CD4-positive, CD25-positive, alpha-beta regulatory T cell (primary cell): ENCODE data around the gene TESPA1. TPM values are rescaled to one million over a fixed set of nuclear protein-coding genes. Genes with fewer than 3 reads are reported as not detected.

Experiments
- ATAC-seq, 2 donors: fragments of 150-1000 bp; cut with Tn5 transposase; one replicate each; pipeline ENCODE4 v1.10.0; 2021; ENCODE audit warnings: low read depth in 2 of 2, moderate number of reproducible peaks in 2 of 2, moderate library complexity in 1 of 2
- DNase-seq, 3 donors: peaks; one replicate each; pipeline versions ENCODE4 v3.0.0 to v3.0.0-alpha.2; 2012 to 2022; ENCODE audit warnings: mixed read lengths in 1 of 3
- H3K27ac ChIP-seq: one replicate; pipeline ENCODE4 v1.7.0; 2013; ENCODE audit warnings: mild to moderate bottlenecking, low read length; ENCODE audit not compliant: insufficient read depth, poor library complexity, severe bottlenecking
- H3K27me3 ChIP-seq: one replicate; pipeline ENCODE4 v1.7.0; 2013; ENCODE audit warnings: low read length; ENCODE audit not compliant: control insufficient read depth, insufficient read depth
- H3K36me3 ChIP-seq: one replicate; pipeline ENCODE4 v1.7.0; 2013; ENCODE audit warnings: mild to moderate bottlenecking, low read length, moderate library complexity; ENCODE audit not compliant: control insufficient read depth, insufficient read depth
- H3K4me1 ChIP-seq: 2 replicates; pipeline ENCODE4 v1.7.0; 2013; ENCODE audit warnings: mild to moderate bottlenecking, low read length; ENCODE audit not compliant: insufficient read depth, control insufficient read depth, poor library complexity, severe bottlenecking
- H3K4me3 ChIP-seq: one replicate; pipeline ENCODE4 v1.7.0; 2013; ENCODE audit warnings: low read depth, mild to moderate bottlenecking, low read length, moderate library complexity
- H3K9me3 ChIP-seq, 2 experiments: 1 replicate in 1 of 2; 2 replicates in 1 of 2; pipeline ENCODE4 v1.7.0; 2013; ENCODE audit warnings: low read length in 2 of 2, mild to moderate bottlenecking in 1 of 2, moderate library complexity in 1 of 2; ENCODE audit not compliant: control insufficient read depth in 2 of 2
- H3K27ac Mint-ChIP-seq, 3 donors: one replicate each; pipeline ENCODE4 v1.8.0; 2020 to 2022; ENCODE audit warnings: mild to moderate bottlenecking in 3 of 3, mixed read lengths in 3 of 3, moderate library complexity in 2 of 3
- H3K27me3 Mint-ChIP-seq: one replicate; pipeline ENCODE4 v1.8.0; 2022; ENCODE audit warnings: mild to moderate bottlenecking, mixed read lengths
- H3K36me3 Mint-ChIP-seq: one replicate; pipeline ENCODE4 v1.8.0; 2020; ENCODE audit warnings: mixed read lengths
- H3K4me1 Mint-ChIP-seq, 4 donors: one replicate each; pipeline ENCODE4 v1.8.0; 2020 to 2022; ENCODE audit warnings: mixed read lengths in 4 of 4, mild to moderate bottlenecking in 1 of 4
- H3K4me3 Mint-ChIP-seq, 4 donors: one replicate each; pipeline ENCODE4 v1.8.0; 2020 to 2022; ENCODE audit warnings: mild to moderate bottlenecking in 4 of 4, mixed read lengths in 4 of 4, moderate library complexity in 3 of 4
- H3K9me3 Mint-ChIP-seq, 7 donors: one replicate each; pipeline ENCODE4 v1.8.0; 2020 to 2022; ENCODE audit warnings: mixed read lengths in 7 of 7, mild to moderate bottlenecking in 3 of 7, moderate library complexity in 2 of 7
- polyA plus RNA-seq, 4 donors: library from polyadenylated mRNA; unstranded; fragments of 300-500 nt; fragmentation: Illumina TruSeq; gene quantifications; one replicate each; pipeline ENCODE4 v1.2.3, GENCODE V29; 2021
- total RNA-seq: library from RNA; stranded (reverse); gene quantifications from one replicate; pipeline ENCODE4 v1.2.3, GENCODE V29; 2022

Gene TESPA1
- total and polyA plus RNA-seq, 5 donors from 2014 or later = 78.0 to 121 (median 93.8) TPM

- Histone ChIP-seq H3K27ac (no peak overlapping the region), H3K27me3 (no peaks in the 10 kb centered on the region), H3K9me3 (no peaks in the 10 kb centered on the region), H3K36me3 (no peaks in the 10 kb centered on the region), H3K4me1 (no peaks in the 10 kb centered on the region), H3K4me3 (no peak overlapping the region)
- H3K9me3 Mint-ChIP-seq = peaks cover 0 to 6% (median 0%) of the 10 kb centered on the region in 7 donors
- H3K4me3 Mint-ChIP-seq = no peak overlapping the region
- ATAC-seq = no peak
- peaks cover 20% of the 10 kb centered on the region for H3K36me3 Mint-ChIP-seq
- H3K27ac Mint-ChIP-seq = no peak overlapping the region
- DNase-seq = no peak
- H3K4me1 Mint-ChIP-seq = peaks cover 6 to 17% (median 7%) of the 10 kb centered on the region in 4 donors
- H3K27me3 Mint-ChIP-seq = peaks cover 1% of the 10 kb centered on the region
These were observed 17.8 kb upstream of the TESPA1 start for GRCh38 chr12:55002355-55002754.

GRCh38 chr12:55001198-55001868, 16.8 kb upstream of the TESPA1 start:
- Mint-ChIP-seq H3K4me1 (peaks cover 6 to 17% (median 7%) of the 10 kb centered on the region in 4 donors), H3K27ac (peak overlapping the region in 2 of 3 donors; percentile 32 to 68), H3K4me3 (peak overlapping the region in 2 of 4 donors; percentile 18 to 19), H3K36me3 (peaks cover 15% of the 10 kb centered on the region), H3K9me3 (peaks cover 0 to 4% (median 0%) of the 10 kb centered on the region in 7 donors), H3K27me3 (no peaks in the 10 kb centered on the region)
- Histone ChIP-seq H3K36me3 (no peaks in the 10 kb centered on the region), H3K4me1 (no peaks in the 10 kb centered on the region), H3K9me3 (no peaks in the 10 kb centered on the region), H3K4me3 (no peak overlapping the region), H3K27me3 (no peaks in the 10 kb centered on the region), H3K27ac (no peak overlapping the region)
- peak; percentile 43 to 55 for ATAC-seq
- DNase-seq = peak in 1 of 3 donors; percentile 24

GRCh38 chr12:54998958-54999510, 14.5 kb upstream of the TESPA1 start:
- Histone ChIP-seq H3K36me3 (no peaks in the 10 kb centered on the region), H3K4me1 (no peaks in the 10 kb centered on the region), H3K4me3 (no peak overlapping the region), H3K9me3 (no peaks in the 10 kb centered on the region), H3K27me3 (no peaks in the 10 kb centered on the region), H3K27ac (no peak overlapping the region)
- DNase-seq (no peak), ATAC-seq (no peak)
- Mint-ChIP-seq H3K36me3 (no peaks in the 10 kb centered on the region), H3K4me1 (peaks cover 6 to 17% (median 7%) of the 10 kb centered on the region in 4 donors), H3K9me3 (no peaks in the 10 kb centered on the region), H3K27ac (peak overlapping the region in 1 of 3 donors; percentile 7), H3K4me3 (no peak overlapping the region), H3K27me3 (no peaks in the 10 kb centered on the region)

- H3K4me1 ChIP-seq = no peaks in the 10 kb centered on the region
- H3K27ac Mint-ChIP-seq = peak overlapping the region in 1 of 3 donors; percentile 11
- H3K4me1 Mint-ChIP-seq = peaks cover 6 to 20% (median 11%) of the 10 kb centered on the region in 4 donors
These were observed 13.5 kb upstream of the TESPA1 start for GRCh38 chr12:54997929-54998522.

GRCh38 chr12:54996205-54996604, 11.6 kb upstream of the TESPA1 start:
- no peaks in the 10 kb centered on the region for H3K9me3 ChIP-seq

More at GRCh38 chr12:54997929-54998522, 13.5 kb upstream of the TESPA1 start:
- Histone ChIP-seq H3K4me3 (no peak overlapping the region), H3K27me3 (no peaks in the 10 kb centered on the region), H3K9me3 (no peaks in the 10 kb centered on the region), H3K27ac (no peak overlapping the region), H3K36me3 (no peaks in the 10 kb centered on the region)
- no peaks in the 10 kb centered on the region for H3K9me3 Mint-ChIP-seq
- H3K27me3 Mint-ChIP-seq = no peaks in the 10 kb centered on the region
- DNase-seq (no peak), ATAC-seq (no peak)
- H3K4me3 Mint-ChIP-seq = no peak overlapping the region
- H3K36me3 Mint-ChIP-seq = no peaks in the 10 kb centered on the region

GRCh38 chr12:54993181-54993835, 8.7 kb upstream of the TESPA1 start:
- no peaks in the 10 kb centered on the region for H3K27me3 Mint-ChIP-seq
- peak overlapping the region in 1 of 3 donors; percentile 47 for H3K27ac Mint-ChIP-seq
- no peaks in the 10 kb centered on the region for H3K9me3 Mint-ChIP-seq
- H3K4me3 Mint-ChIP-seq = peak overlapping the region in 1 of 4 donors; percentile 31
- ATAC-seq (peak; percentile 74 to 79), DNase-seq (peak; percentile 56 to 79 (median 70))
- no peaks in the 10 kb centered on the region for H3K27me3 ChIP-seq
- no peaks in the 10 kb centered on the region for H3K36me3 ChIP-seq
- peaks cover 32% of the 10 kb centered on the region for H3K4me1 ChIP-seq
- peak overlapping the region; percentile 67 for H3K4me3 ChIP-seq
- H3K4me1 Mint-ChIP-seq = peaks cover 22 to 39% (median 31%) of the 10 kb centered on the region in 4 donors
- H3K27ac ChIP-seq = peak overlapping the region; percentile 37
- no peaks in the 10 kb centered on the region for H3K36me3 Mint-ChIP-seq
- H3K9me3 ChIP-seq = no peaks in the 10 kb centered on the region

More at GRCh38 chr12:54996205-54996604, 11.6 kb upstream of the TESPA1 start:
- no peak for DNase-seq
- H3K4me1 ChIP-seq = peaks cover 10% of the 10 kb centered on the region
- H3K27ac ChIP-seq = no peak overlapping the region
- Mint-ChIP-seq H3K4me1 (peaks cover 8 to 23% (median 15%) of the 10 kb centered on the region in 4 donors), H3K9me3 (no peaks in the 10 kb centered on the region), H3K27ac (peak overlapping the region in 1 of 3 donors; percentile 26), H3K4me3 (no peak overlapping the region), H3K27me3 (no peaks in the 10 kb centered on the region), H3K36me3 (no peaks in the 10 kb centered on the region)
- no peaks in the 10 kb centered on the region for H3K36me3 ChIP-seq
- H3K4me3 ChIP-seq = no peak overlapping the region
- ATAC-seq = no peak
- H3K27me3 ChIP-seq = no peaks in the 10 kb centered on the region

- ATAC-seq = no peak
- no peak for DNase-seq
These were observed 7.4 kb upstream of the TESPA1 start for GRCh38 chr12:54991991-54992375.

More at GRCh38 chr12:54991991-54992375, 7.4 kb upstream of the TESPA1 start:
- peaks cover 22 to 49% (median 37%) of the 10 kb centered on the region in 4 donors for H3K4me1 Mint-ChIP-seq
- no peaks in the 10 kb centered on the region for H3K27me3 Mint-ChIP-seq
- Histone ChIP-seq H3K4me1 (peaks cover 32% of the 10 kb centered on the region), H3K9me3 (no peaks in the 10 kb centered on the region), H3K36me3 (no peaks in the 10 kb centered on the region), H3K4me3 (peak overlapping the region; percentile 68), H3K27ac (peak overlapping the region; percentile 75), H3K27me3 (no peaks in the 10 kb centered on the region)
- H3K36me3 Mint-ChIP-seq = no peaks in the 10 kb centered on the region
- peak overlapping the region; percentile 93 to 100 (median 97) for H3K27ac Mint-ChIP-seq
- no peaks in the 10 kb centered on the region for H3K9me3 Mint-ChIP-seq
- H3K4me3 Mint-ChIP-seq = peak overlapping the region in 2 of 4 donors; percentile 88 to 92
